Heart left ventricle (tissue), 16 donors: ENCODE results near the gene RNF17. TPM values are rescaled to one million over a fixed set of nuclear protein-coding genes. Genes with fewer than 3 reads are reported as not detected.

Source experiments
- ATAC-seq, 4 donors: fragments of 200-7000 bp; cut with Tn5 transposase; one replicate each; pipeline ENCODE4 v1.9.1; 2020 to 2022; ENCODE audit warnings: moderate library complexity in 4 of 4, mild to moderate bottlenecking in 3 of 4, moderate number of reproducible peaks in 1 of 4
- DNase-seq, 5 donors: peaks; one replicate each; pipeline ENCODE4 v3.0.0-alpha.2; 2020
- H3K27ac ChIP-seq, 12 donors: fragments of 200-600 bp; sonication (generic) in 4 of 12; one replicate each; pipeline versions ENCODE4 v1.5.0 to v1.8.0; 2016 to 2022; ENCODE audit warnings: mild to moderate bottlenecking in 2 of 12
- H3K27me3 ChIP-seq, 9 donors: fragments of 200-600 bp; sonication (generic) in 2 of 9; one replicate each; pipeline versions ENCODE4 v1.5.1 to v1.8.0; 2016 to 2022; ENCODE audit warnings: mild to moderate bottlenecking in 3 of 9
- H3K36me3 ChIP-seq, 9 donors: fragments of 200-600 bp; sonication (generic) in 2 of 9; one replicate each; pipeline versions ENCODE4 v1.5.0 to v1.8.0; 2018 to 2022; ENCODE audit warnings: mild to moderate bottlenecking in 2 of 9
- H3K4me1 ChIP-seq, 12 donors: fragments of 200-600 bp; sonication (generic) in 4 of 12; one replicate each; pipeline versions ENCODE4 v1.5.0 to v1.8.0; 2016 to 2022; ENCODE audit warnings: mild to moderate bottlenecking in 3 of 12
- H3K4me3 ChIP-seq, 12 donors: fragments of 200-600 bp; sonication (generic) in 4 of 12; one replicate each; pipeline versions ENCODE4 v1.5.0 to v1.8.0; 2017 to 2022; ENCODE audit warnings: mild to moderate bottlenecking in 9 of 12, moderate library complexity in 4 of 12
- H3K9me3 ChIP-seq, 12 donors: fragments of 200-600 bp; sonication (generic) in 4 of 12; one replicate each; pipeline versions ENCODE4 v1.5.0 to v1.8.0; 2016 to 2022; ENCODE audit warnings: mild to moderate bottlenecking in 1 of 12
- POLR2A ChIP-seq, 2 donors: fragments of 450-650 bp; IDR thresholded peaks; one replicate each; pipeline ENCODE4 v1.6.1; 2017; ENCODE audit warnings: antibody characterized with exemption in 2 of 2, mild to moderate bottlenecking in 2 of 2, moderate library complexity in 2 of 2
- WGBS, 4 donors: extraction: QIAGEN DNeasy Blood & Tissue Kit in 2 of 4; methylation state at CpG; one replicate each; pipeline versions ENCODE4 v1.1.5 to v1.1.7; 2013 to 2018; 5-methylcytosine and 5-hydroxymethylcytosine counted together
- intact Hi-C, 10 donors: fragments of 100-400 bp; cut with DNase I; formaldehyde crosslinking; loops; one replicate each; pipeline versions ENCODE4 v1.11.1 to v1.14.2; 2022
- long read RNA-seq, 3 donors: library from polyadenylated mRNA; unstranded; transcript quantifications; one replicate each; pipeline ENCODE4 v2.0.0, GENCODE V29; 2020 to 2021
- polyA plus RNA-seq, 2 donors: library from polyadenylated mRNA; stranded (reverse); fragments of 200-250 nt; gene quantifications; one replicate each; pipeline ENCODE4 v1.2.3, GENCODE V29; 2013
- total RNA-seq, 9 donors: library from RNA; depleted of rRNA in 2 of 9; stranded (reverse); fragments of >200 nt in 2 of 9; fragmentation: NEBNext Ultra II Directional in 3 of 9; extraction: Animal tissue kit (Norgen Biotek cat#: 25700) in 3 of 9; gene quantifications; one replicate each; pipeline versions ENCODE4 v1.1.0 to v1.2.4, GENCODE V29; 2016 to 2023
- TF ChIP-seq, protein P1 (sequence below), 12 donors: fragments of 200-600 bp; sonication (generic) in 4 of 12; IDR thresholded peaks; one replicate each; pipeline versions ENCODE4 v1.5.0 to v1.8.0; 2018 to 2022; ENCODE audit warnings: antibody characterized with exemption in 12 of 12, mild to moderate bottlenecking in 5 of 12
- donor health status: ischemic (EF 13 %, LVEDD 7.1; RV severe dilation, severe dysfunction).
- donor health status: healthy with polysubstance abuse.
- donor health status: DM: no; HTN: yes; CAD: no.
- donor health status: DM: no; HTN: no; CAD: no.
- donor health status: ischemic (EF 25% LVEDD 6.9; RV normal size, moderate dysfunction).
- donor health status: ischemic (EF 25% LVEDD 5.7; RV mildly dilated, moderate dysfunction).
- donor health status: healthy.
- donor health status: DM: yes; HTN: yes; CAD: no.
- donor health status: ischemic (EF 35%, LVEDD 5.7; RV mildly dilated, moderate dysfunction).
- donor health status: nonischemic (EF 11% LVEDD 7.7; RV severe dilation, severe dysfunction).
- donor health status: DM: yes; HTN: yes; CAD: no.
- donor health status: PGD.
- donor health status: ischemic (EF 29% LVEDD 5.4; RV normal size, mild dysfunction).
- donor health status: nonischemic (EF 23%, LVEDD 6.1; RV moderate dilation, normal function).

Gene RNF17, protein sequence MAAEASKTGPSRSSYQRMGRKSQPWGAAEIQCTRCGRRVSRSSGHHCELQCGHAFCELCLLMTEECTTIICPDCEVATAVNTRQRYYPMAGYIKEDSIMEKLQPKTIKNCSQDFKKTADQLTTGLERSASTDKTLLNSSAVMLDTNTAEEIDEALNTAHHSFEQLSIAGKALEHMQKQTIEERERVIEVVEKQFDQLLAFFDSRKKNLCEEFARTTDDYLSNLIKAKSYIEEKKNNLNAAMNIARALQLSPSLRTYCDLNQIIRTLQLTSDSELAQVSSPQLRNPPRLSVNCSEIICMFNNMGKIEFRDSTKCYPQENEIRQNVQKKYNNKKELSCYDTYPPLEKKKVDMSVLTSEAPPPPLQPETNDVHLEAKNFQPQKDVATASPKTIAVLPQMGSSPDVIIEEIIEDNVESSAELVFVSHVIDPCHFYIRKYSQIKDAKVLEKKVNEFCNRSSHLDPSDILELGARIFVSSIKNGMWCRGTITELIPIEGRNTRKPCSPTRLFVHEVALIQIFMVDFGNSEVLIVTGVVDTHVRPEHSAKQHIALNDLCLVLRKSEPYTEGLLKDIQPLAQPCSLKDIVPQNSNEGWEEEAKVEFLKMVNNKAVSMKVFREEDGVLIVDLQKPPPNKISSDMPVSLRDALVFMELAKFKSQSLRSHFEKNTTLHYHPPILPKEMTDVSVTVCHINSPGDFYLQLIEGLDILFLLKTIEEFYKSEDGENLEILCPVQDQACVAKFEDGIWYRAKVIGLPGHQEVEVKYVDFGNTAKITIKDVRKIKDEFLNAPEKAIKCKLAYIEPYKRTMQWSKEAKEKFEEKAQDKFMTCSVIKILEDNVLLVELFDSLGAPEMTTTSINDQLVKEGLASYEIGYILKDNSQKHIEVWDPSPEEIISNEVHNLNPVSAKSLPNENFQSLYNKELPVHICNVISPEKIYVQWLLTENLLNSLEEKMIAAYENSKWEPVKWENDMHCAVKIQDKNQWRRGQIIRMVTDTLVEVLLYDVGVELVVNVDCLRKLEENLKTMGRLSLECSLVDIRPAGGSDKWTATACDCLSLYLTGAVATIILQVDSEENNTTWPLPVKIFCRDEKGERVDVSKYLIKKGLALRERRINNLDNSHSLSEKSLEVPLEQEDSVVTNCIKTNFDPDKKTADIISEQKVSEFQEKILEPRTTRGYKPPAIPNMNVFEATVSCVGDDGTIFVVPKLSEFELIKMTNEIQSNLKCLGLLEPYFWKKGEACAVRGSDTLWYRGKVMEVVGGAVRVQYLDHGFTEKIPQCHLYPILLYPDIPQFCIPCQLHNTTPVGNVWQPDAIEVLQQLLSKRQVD (N-terminal part only)
- total RNA-seq, result under 1 TPM in 2 of 9 donors, not detected in 7; 0.13 to 0.16 TPM
- under 1 TPM in 1 of 2 donors, not detected in 1; 0.17 TPM for polyA plus RNA-seq
- long read RNA-seq, donor 1, result 0 reads
- long read RNA-seq, donor 2, result 0 reads
- long read RNA-seq, donor 3, result 0 reads

DNA sequence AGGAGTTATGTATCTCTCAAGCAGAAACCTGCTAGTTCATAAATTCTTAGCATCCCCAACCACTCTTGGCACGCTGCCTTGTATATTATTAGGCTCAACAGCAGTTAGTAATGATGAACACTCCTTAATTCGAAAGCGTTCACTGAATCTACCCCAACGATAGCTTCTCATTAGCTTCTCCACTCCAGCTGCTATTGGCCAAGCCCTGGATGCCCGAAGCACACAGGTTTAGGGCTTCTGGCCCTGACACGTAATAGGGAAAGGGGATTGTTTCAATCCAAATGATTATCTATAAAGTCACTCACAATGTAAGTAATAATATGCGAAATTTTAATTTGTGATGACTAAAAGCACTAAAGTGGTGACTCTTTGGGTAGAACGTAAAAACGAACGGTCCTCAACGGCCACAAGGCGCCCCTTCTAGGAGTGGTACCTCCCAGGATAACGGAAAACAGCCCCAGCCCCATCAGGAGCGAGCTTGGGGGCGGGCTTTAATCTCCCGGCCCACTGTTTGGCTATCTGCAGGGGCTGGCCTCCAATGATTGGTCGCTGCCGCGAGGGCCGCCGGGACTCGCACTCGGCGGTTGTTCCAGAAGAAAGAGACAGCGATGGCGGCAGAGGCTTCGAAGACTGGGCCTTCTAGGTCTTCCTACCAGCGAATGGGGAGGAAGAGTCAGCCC lies at the start of gene RNF17:
RNF17 (plus strand) TSS at position 574 of the 680 bp plus-strand sequence; CDS start at position 609, 35 bp downstream.
- 91 to 93% (median 92%) methylated on average over 28 of the region's 28 CpGs for WGBS, 4 donors
- DNase-seq (no peak), ATAC-seq (no peak)
- TF ChIP-seq, protein P1, sequence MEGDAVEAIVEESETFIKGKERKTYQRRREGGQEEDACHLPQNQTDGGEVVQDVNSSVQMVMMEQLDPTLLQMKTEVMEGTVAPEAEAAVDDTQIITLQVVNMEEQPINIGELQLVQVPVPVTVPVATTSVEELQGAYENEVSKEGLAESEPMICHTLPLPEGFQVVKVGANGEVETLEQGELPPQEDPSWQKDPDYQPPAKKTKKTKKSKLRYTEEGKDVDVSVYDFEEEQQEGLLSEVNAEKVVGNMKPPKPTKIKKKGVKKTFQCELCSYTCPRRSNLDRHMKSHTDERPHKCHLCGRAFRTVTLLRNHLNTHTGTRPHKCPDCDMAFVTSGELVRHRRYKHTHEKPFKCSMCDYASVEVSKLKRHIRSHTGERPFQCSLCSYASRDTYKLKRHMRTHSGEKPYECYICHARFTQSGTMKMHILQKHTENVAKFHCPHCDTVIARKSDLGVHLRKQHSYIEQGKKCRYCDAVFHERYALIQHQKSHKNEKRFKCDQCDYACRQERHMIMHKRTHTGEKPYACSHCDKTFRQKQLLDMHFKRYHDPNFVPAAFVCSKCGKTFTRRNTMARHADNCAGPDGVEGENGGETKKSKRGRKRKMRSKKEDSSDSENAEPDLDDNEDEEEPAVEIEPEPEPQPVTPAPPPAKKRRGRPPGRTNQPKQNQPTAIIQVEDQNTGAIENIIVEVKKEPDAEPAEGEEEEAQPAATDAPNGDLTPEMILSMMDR (IDR thresholded peaks at IDR 0.05), result no peak
- no peak for TF ChIP-seq POLR2A (IDR thresholded peaks at IDR 0.05)
- intact Hi-C loops, result no loop called here
- no peak within 1 kb of the TSS for H3K27ac ChIP-seq
- peak within 1 kb of the TSS in 1 of 12 donors; percentile 13 for H3K4me3 ChIP-seq
- peaks cover 0 to 3% (median 0%) of the 10 kb centered on the region in 9 donors for H3K27me3 ChIP-seq
- no peaks in the 10 kb centered on the region for H3K9me3 ChIP-seq
- no peaks in the 10 kb centered on the region for H3K36me3 ChIP-seq
- H3K4me1 ChIP-seq, result no peaks in the 10 kb centered on the region

DNA sequence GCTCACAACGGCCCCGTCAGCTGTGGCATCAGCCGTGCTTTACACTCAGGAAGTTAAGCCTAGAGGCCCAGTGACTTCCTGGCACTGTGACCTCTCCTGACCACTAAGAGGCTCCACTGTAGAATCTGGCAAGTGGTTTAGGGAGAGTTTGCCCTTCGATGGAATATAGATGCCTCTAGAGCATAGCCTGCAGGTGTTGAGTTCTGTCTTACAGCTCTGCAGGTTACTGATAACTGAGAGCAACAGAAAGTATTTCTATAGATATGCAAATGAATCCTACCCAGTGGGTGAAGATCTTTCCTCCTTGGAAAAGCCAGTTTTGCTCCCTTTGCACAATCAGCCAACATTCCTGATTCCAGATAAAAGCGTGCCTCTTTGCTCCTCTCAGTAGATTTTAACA lies 48.0 kb upstream of the RNF17 start:
- DNase-seq, result no peak
- H3K36me3 ChIP-seq, result no peaks in the 10 kb centered on the region
- H3K4me1 ChIP-seq, result peaks cover 0 to 14% (median 6%) of the 10 kb centered on the region in 12 donors
- H3K4me3 ChIP-seq, result no peak overlapping the region
- 37 to 47% (median 44%) methylated on average over 5 of the region's 5 CpGs for WGBS, 4 donors
- H3K27ac ChIP-seq, result no peak overlapping the region
- no peak for ATAC-seq
- intact Hi-C loops, result no loop called here
- no peaks in the 10 kb centered on the region for H3K9me3 ChIP-seq
- no peaks in the 10 kb centered on the region for H3K27me3 ChIP-seq
- TF ChIP-seq, protein P1 (IDR thresholded peaks at IDR 0.05), result no peak
- no peak for TF ChIP-seq POLR2A (IDR thresholded peaks at IDR 0.05)

DNA sequence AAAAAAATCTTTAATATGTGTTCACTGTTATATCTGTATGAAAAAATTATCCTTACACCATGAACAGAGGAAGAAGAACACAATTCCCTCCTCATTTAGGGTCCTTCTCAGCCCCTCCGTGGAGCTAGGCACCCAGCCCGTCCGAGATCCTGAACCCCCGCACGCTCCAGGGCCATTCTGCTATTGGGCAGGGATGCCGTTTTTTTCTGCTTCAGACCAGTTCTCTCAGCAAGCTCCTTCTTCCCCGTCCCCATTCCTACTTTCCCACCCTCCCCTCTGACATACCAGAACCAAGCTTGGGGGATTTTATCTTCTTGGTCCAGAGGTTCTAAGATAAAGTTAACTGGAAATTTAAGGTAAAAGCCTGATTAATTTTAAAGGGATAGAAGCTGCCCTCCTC lies 47.5 kb upstream of the RNF17 start:
- Histone ChIP-seq H3K27me3 (no peaks in the 10 kb centered on the region), H3K4me3 (no peak overlapping the region), H3K4me1 (peaks cover 0 to 14% (median 6%) of the 10 kb centered on the region in 12 donors), H3K27ac (no peak overlapping the region), H3K36me3 (no peaks in the 10 kb centered on the region), H3K9me3 (no peaks in the 10 kb centered on the region)
- intact Hi-C loops, result no loop called here
- DNase-seq (no peak), ATAC-seq (no peak)
- 57 to 66% (median 63%) methylated on average over 7 of the region's 7 CpGs for WGBS, 4 donors
- TF ChIP-seq, protein P1 (IDR thresholded peaks at IDR 0.05), result no peak
- no peak for TF ChIP-seq POLR2A (IDR thresholded peaks at IDR 0.05)
